ENCODE results near the gene ARAP3.

Gene ARAP3

DNA sequence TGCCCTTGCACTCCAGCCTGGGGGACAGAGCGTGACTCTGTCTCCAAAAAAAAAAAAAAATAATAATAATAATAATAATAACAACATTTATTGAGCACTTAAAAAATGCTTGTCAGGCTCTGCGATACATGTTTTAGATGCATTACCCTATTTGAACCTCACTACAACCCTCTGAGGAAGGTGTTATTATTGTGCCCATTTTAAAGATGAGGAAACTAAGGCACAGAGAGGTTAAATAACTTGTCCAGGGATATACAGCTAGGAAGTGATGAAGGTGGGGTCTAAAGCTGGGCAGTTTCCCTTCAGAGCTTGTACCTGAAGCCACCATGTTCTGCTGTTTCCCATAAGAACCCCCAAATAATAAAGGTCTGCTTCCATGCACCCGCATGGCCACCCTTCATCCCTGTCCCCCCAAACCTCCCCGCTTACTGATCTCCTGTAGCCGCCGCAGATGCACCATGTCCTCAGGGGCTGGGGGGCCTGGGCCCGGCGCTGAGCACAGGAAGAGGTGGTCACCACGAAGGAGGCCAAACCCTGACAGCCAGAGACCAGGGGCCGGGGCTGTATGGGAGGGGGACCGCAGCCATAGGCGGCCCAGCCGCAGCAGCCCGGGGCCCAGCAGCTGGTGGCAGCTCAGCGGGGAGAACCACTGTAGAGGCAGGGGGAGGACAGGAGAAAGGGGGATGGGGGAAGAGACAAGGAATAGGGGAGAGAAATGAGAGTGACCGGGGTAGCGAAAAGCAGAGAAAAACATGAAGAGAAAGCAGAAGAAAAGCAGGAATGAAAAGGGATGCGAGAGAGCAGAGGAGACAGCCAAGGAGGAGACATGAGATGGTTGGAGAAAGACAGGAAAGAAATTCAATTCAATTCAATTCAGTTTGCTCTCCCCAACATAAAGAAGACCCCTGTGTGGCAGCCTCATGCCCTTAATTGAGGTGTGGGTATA, 15.8 kb downstream of the ARAP3 start:
- DNase-seq: no peak

GRCh38 chr5:141664733-141665461, 17.1 kb downstream of the ARAP3 start:
- DNase-seq: peak; percentile 68

- no peak for DNase-seq
Observed at GRCh38 chr5:141663506-141663905, 18.5 kb downstream of the ARAP3 start.

GRCh38 chr5:141662028-141662427, 20.0 kb downstream of the ARAP3 start:
- no peak for DNase-seq

- peak; percentile 89 for DNase-seq
Observed at GRCh38 chr5:141657937-141658545, 24.0 kb downstream of the ARAP3 start.

GRCh38 chr5:141657404-141657803, 24.6 kb downstream of the ARAP3 start:
- DNase-seq: peak; percentile 55

DNA sequence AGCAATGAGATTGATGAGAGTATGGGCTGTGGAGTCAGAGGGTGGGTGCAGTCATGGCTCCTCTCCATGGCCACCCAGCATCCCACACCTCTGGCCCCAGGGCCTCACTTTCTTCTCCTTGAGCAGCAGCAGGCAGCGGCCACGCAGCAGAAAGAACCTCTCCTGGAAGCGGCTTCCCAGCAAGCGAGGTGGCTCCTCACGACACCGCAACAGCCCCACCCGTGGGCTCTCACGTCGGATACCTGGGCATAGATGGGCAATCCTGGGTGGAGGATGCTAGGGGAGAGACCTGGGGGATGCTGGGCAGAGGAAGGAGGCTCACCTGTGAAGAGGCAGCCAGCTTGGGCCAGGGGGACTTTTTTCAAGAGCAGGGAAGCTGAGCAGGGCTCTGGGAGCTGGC, 25.6 kb downstream of the ARAP3 start:
- DNase-seq: no peak

GRCh38 chr5:141655020-141655419, 27.0 kb downstream of the ARAP3 start:
- DNase-seq: no peak

- DNase-seq: peak; percentile 93
Observed at GRCh38 chr5:141654298-141654697, 27.7 kb downstream of the ARAP3 start.

DNA sequence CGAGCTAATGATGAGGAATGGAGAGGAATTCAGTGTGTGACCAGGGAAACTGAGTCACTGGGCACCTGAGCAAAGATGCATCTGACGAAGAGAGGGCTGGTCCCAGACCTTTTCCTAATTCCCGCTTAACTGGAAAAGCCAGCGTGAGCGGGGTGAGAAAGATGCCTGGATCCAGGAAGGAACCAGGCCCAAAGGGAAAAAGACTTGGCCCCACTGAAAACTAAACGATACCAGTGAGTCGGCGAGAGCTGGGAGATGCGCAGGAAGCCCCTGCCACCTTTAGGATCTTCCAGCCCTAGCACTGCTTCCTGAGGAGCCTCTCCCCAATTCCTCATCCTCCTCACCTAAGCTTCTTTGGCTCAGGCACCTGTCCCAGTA, 30.3 kb downstream of the ARAP3 start:
- no peak for DNase-seq

GRCh38 chr5:141650851-141651727, 30.9 kb downstream of the ARAP3 start, which contains the start of gene FCHSD1:
Gene FCHSD1, minus strand, starts transcription at chr5:141651418. Its CDS starts 50 bp downstream, at chr5:141651368.
- DNase-seq: peak; percentile 78

DNA sequence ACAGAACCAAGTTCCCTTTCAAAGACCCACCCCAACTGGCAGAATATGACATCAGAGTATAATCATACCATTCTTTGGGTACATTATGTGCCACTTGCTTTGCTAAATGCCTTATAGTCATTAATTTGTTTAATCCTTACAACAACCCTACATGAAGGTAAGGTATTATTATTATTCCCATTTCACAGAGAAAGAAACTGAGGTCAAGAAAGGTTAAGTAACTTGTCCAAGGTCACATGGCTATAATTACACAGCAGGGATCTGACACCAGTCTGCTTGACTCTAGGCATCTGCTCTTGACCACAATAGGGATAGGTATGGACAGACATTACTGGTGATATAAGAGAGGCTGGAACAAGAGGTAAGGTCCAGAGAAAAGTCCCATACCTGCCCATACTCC, 32.1 kb downstream of the ARAP3 start:
- DNase-seq: no peak

DNA sequence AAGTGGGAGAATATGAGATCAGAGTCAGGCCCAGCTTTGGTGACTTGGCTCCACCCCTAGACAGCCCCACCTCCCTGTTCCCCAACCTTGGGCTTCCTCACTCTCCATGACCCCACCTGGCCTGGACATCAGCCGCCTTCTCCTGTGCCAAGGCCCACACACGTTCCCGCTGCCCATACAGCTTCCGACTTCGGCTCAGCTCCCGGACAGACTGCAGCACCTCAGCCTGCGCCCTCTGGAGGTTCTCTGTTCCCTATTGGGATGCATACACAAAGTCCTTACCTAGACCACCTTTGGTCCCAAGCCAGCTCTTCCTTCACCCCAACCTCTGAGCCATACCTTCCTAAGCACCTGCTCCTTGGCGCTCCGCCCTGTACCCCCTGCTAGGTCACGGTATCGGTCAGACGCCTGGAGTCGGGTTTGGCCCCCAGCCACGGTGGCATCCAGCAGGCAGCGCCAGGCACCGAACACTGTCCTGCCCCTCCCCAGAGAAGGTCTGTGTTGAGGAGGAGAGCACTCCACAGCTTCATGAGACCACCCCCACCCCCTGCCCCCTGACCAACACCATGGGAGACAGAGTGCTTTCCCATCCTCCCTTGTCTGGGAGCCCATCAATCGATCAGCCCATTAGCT, 32.9 kb downstream of the ARAP3 start:
- DNase-seq: no peak

DNA sequence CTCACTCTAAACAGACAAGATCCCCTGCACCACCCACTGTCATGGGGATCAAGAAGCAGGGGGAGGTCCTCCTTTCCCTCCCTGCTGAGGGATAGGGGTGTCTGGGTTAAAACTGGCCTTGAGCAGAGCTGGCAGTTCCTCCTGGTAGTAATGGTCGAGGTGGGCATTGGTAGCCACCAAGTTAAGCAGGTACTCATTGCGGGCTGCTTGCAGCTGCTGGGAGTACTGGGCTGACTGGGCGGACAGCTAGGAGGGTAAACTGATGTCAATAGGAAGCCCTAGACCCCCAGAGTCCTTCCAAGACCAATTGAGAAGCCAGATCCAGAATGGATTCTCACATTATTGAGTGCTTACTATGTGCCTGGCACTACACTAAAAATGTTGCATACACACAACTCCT, 34.2 kb downstream of the ARAP3 start:
- DNase-seq: no peak

- no peak for DNase-seq
Observed at GRCh38 chr5:141647242-141647641, 34.8 kb downstream of the ARAP3 start.

GRCh38 chr5:141646026-141646425, 36.0 kb downstream of the ARAP3 start:
- DNase-seq: no peak

DNA sequence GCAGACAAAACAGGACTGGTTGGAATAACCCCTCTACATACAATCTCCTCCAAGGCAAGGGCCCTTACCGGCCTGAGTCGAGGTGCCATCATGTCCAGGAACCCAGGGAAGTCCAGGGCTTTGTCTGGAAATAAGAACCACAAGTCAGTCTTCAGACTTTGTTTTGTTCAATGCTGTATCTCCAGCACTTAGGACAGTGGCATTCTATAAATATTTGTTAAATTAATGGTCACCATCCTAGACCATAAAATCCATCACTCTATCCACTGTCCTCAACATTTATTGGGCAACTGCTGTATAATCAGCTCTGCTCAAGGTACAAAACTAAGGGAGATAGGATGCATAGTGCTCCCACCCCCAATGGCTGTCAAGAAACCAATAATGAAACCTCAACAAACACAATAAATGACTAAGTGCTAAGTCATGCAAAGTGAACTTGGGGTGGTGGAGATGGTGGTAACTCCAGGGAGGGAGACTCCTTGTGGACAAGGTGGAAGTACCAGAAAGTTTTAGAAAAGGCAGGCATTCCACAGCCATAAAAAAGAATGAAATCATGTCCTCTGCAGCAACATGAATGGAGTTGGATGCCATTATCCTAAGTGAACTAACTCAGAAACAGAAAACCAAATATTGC, 40.3 kb downstream of the ARAP3 start:
- peak; percentile 73 for DNase-seq

DNA sequence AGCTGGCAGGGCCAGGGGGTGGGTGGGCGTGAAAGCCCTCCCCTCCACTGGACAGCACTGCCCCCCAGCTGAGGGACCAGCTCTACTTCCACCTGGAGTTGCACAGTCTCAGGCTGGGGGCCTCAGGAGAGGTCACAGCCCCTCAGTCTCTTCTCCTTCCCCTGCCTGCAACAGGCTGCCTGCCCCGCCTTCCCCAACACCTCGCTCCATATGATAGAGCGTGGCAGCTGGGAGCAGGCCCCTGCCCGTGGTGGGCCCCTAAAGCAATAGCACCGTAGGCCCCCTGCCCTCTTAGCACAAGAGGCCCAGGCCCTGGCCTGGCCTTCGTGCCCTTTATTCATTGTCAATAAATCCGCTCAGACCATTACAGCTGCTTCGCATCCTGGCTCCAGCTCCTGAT, 41.3 kb downstream of the ARAP3 start:
- DNase-seq: no peak

DNA sequence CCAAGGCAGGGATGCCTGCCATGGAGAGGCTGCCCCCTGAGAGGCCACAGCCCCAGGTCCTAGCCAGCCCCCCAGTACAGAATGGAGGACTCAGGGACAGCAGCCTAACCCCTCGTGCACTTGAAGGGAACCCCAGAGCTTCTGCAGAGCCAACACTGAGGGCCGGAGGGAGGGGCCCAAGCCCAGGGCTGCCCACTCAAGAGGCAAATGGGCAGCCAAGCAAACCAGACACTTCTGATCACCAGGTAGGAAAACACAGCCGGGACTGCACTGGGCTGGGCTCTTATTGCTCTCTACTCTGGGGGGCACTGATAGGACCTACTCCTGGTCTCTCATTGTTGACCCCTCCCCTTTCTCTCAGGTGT, 42.0 kb downstream of the ARAP3 start:
- DNase-seq: no peak

DNA sequence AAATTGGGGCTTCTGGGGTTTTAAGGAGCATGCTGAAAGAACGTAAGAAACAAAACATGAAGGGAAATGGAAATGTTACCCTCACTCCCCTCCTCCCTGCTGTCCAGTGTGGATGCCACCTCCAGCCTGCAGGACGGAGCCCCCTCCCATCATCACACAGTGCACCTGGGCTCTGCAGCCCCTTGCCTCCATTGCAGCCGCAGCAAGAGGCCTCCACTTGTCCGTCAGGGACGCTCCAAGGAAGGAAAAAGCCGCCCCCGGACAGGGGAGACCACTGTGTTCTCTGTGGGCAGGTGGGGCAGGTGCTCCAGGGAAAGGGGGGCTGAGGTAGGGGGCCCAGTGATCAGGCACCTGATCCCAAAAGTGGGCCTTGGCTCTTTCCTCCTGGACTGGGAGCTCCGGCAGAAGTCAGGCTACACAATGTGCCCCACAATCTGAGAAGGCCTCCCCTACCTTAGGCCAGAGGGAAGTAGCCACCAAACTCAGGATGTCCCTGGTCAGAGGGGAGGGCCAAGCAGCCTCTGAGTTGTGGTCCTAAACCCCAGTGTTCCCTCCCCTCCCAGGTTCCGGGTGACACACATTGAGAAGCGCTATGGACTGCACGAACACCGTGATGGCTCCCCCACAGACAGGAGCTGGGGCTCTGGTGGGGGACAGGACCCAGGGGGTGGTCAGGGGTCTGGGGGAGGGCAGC, 42.5 kb downstream of the ARAP3 start:
- DNase-seq: no peak

DNA sequence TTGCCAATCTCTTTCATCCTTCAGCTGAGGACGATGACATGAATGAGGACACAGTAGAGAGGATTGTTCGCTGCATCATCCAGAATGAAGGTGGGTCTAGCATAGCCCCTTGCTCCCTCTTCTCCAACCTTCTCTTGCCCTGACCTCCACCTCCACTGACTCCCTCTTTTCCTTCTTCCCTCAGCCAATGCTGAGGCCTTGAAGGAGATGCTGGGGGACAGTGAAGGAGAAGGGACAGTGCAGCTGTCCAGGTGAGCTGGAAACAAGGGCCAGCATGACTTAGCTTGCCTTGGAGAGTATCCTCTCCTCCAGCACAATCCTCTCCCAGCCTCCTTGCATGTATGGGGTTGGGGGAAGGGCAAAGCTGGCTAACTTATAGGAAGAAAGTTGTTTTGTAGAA, 43.3 kb downstream of the ARAP3 start:
- no peak for DNase-seq

Data from fibroblast of skin of scalp (primary cell).